ENCODE results near the gene CDH16. TPM values are rescaled to one million over a fixed set of nuclear protein-coding genes. Genes with fewer than 3 reads are reported as not detected.
"Not testable (repeated sequence)": the region's sequence is repeated elsewhere in the genome, so short reads cannot be mapped to it uniquely, and the experiment has no call there.

Gene CDH16
- total RNA-seq, 1 donor from 2014 or later, result not detected

- Histone ChIP-seq H3K79me2 (ENCODE audit: low read depth) (no peaks in the 10 kb centered on the region), H3K9me3 (ENCODE audit: low read depth) (no peaks in the 10 kb centered on the region), H3K4me3 (no peak overlapping the region), H3K27ac (no peak overlapping the region), H3K4me1 (no peaks in the 10 kb centered on the region), H3K9ac (no peak overlapping the region), H3K4me2 (no peak overlapping the region), H3K36me3 (no peaks in the 10 kb centered on the region), H2AFZ (replicated peaks) (no peak overlapping the region), H3F3A (ENCODE audit: low read depth) (peaks cover 13% of the 10 kb centered on the region), H3K27me3 (peaks cover 24% of the 10 kb centered on the region), H4K20me1 (ENCODE audit: low read depth) (no peaks in the 10 kb centered on the region)
- no peaks in the 10 kb centered on the region for H3K9me3 Mint-ChIP-seq
- H3K36me3 Mint-ChIP-seq, result no peaks in the 10 kb centered on the region
- TF ChIP-seq EZH2 (IDR thresholded peaks at IDR 0.05) (no peak), CTCF (IDR thresholded peaks at IDR 0.05) (no peak), EZH2phosphoT487 (IDR thresholded peaks at IDR 0.05) (no peak)
- peaks cover 3% of the 10 kb centered on the region for H3K27me3 Mint-ChIP-seq (ENCODE audit: insufficient read depth, low read depth)
- H3K4me1 Mint-ChIP-seq, result peaks cover 22% of the 10 kb centered on the region
- no peak overlapping the region for H3K27ac Mint-ChIP-seq
- H3K4me3 Mint-ChIP-seq, result peak overlapping the region; percentile 62
- no peak for DNase-seq (ENCODE audit: low spot score)
Measured at GRCh38 chr16:66871840-66872239, 46.8 kb downstream of the CDH16 start.

GRCh38 chr16:66871363-66871762, 47.3 kb downstream of the CDH16 start:
- H3K27ac ChIP-seq; H2AFZ ChIP-seq (replicated peaks): not testable (repeated sequence)

GRCh38 chr16:66869424-66869823, 49.3 kb downstream of the CDH16 start:
- Mint-ChIP-seq H3K9me3 (no peaks in the 10 kb centered on the region), H3K4me3 (no peak overlapping the region), H3K27me3 (ENCODE audit: insufficient read depth, low read depth) (peaks cover 7% of the 10 kb centered on the region), H3K36me3 (no peaks in the 10 kb centered on the region), H3K27ac (no peak overlapping the region), H3K4me1 (peaks cover 15% of the 10 kb centered on the region)
- Histone ChIP-seq H4K20me1 (ENCODE audit: low read depth) (no peaks in the 10 kb centered on the region), H3K79me2 (ENCODE audit: low read depth) (no peaks in the 10 kb centered on the region), H3K36me3 (no peaks in the 10 kb centered on the region), H3K9ac (no peak overlapping the region), H2AFZ (replicated peaks) (no peak overlapping the region), H3K27me3 (peaks cover 24% of the 10 kb centered on the region), H3K9me3 (ENCODE audit: low read depth) (no peaks in the 10 kb centered on the region), H3K27ac (no peak overlapping the region), H3K4me3 (no peak overlapping the region), H3K4me1 (no peaks in the 10 kb centered on the region), H3K4me2 (no peak overlapping the region), H3F3A (ENCODE audit: low read depth) (peaks cover 9% of the 10 kb centered on the region)
- DNase-seq (ENCODE audit: low spot score), result no peak
- TF ChIP-seq CTCF (IDR thresholded peaks at IDR 0.05) (no peak), EZH2phosphoT487 (IDR thresholded peaks at IDR 0.05) (no peak), EZH2 (IDR thresholded peaks at IDR 0.05) (no peak)

More at GRCh38 chr16:66871363-66871762, 47.3 kb downstream of the CDH16 start:
- not testable (repeated sequence) for H3K9ac ChIP-seq; H3K4me2 ChIP-seq; H3K36me3 Mint-ChIP-seq; H3K9me3 ChIP-seq (ENCODE audit: low read depth); H3K79me2 ChIP-seq (ENCODE audit: low read depth); DNase-seq (ENCODE audit: low spot score); H3K4me1 ChIP-seq; H3K36me3 ChIP-seq; H3K9me3 Mint-ChIP-seq; H4K20me1 ChIP-seq (ENCODE audit: low read depth); H3K27ac Mint-ChIP-seq; H3K4me3 Mint-ChIP-seq; H3K27me3 Mint-ChIP-seq (ENCODE audit: insufficient read depth, low read depth); H3K4me3 ChIP-seq
- H3K4me1 Mint-ChIP-seq, result peaks cover 22% of the 10 kb centered on the region
- Histone ChIP-seq H3K27me3 (peaks cover 24% of the 10 kb centered on the region), H3F3A (ENCODE audit: low read depth) (peaks cover 13% of the 10 kb centered on the region)

GRCh38 chr16:66863707-66864106, 55.0 kb downstream of the CDH16 start:
- no peak overlapping the region for H3K4me3 Mint-ChIP-seq
- H3K4me1 Mint-ChIP-seq, result peaks cover 2% of the 10 kb centered on the region
- peaks cover 7% of the 10 kb centered on the region for H3K27me3 Mint-ChIP-seq (ENCODE audit: insufficient read depth, low read depth)
- no peak overlapping the region for H2AFZ ChIP-seq (replicated peaks)
- H3K79me2 ChIP-seq (ENCODE audit: low read depth), result no peaks in the 10 kb centered on the region
- H3K36me3 Mint-ChIP-seq, result no peaks in the 10 kb centered on the region
- no peaks in the 10 kb centered on the region for H3K9me3 ChIP-seq (ENCODE audit: low read depth)
- H3K27ac Mint-ChIP-seq, result no peak overlapping the region
- no peak for DNase-seq (ENCODE audit: low spot score)
- H3K9ac ChIP-seq, result no peak overlapping the region
- H3K4me2 ChIP-seq, result no peak overlapping the region
- TF ChIP-seq EZH2 (IDR thresholded peaks at IDR 0.05) (no peak), EZH2phosphoT487 (IDR thresholded peaks at IDR 0.05) (no peak), CTCF (IDR thresholded peaks at IDR 0.05) (no peak)
- peaks cover 4% of the 10 kb centered on the region for H3F3A ChIP-seq (ENCODE audit: low read depth)
- H3K36me3 ChIP-seq, result no peaks in the 10 kb centered on the region
- no peaks in the 10 kb centered on the region for H3K9me3 Mint-ChIP-seq
- H3K4me3 ChIP-seq, result no peak overlapping the region
- no peaks in the 10 kb centered on the region for H3K27me3 ChIP-seq
- H3K27ac ChIP-seq, result no peak overlapping the region
- no peaks in the 10 kb centered on the region for H4K20me1 ChIP-seq (ENCODE audit: low read depth)
- H3K4me1 ChIP-seq, result no peaks in the 10 kb centered on the region
